RWPE2 (cell line): ENCODE results near the gene DNAJA4.

Experiments used
- ATAC-seq: fragments of 200-7000 bp; cut with Tn5 transposase; 3 replicates; pipeline ENCODE4 v1.9.1; 2021; ENCODE audit warnings: low read depth
- DNase-seq: peaks from one replicate; pipeline ENCODE4 v3.0.0-alpha.2; 2020; ENCODE audit warnings: low spot score
- H3K27ac ChIP-seq: fragments of 450-650 bp; 2 replicates; pipeline ENCODE4 v1.5.1; 2017; ENCODE audit warnings: mild to moderate bottlenecking; ENCODE audit not compliant: poor library complexity, severe bottlenecking
- H3K27me3 ChIP-seq: fragments of 250-450 bp; sonication (Bioruptor Pico); 2 replicates; pipeline ENCODE4 v1.5.1; 2021; ENCODE audit warnings: mild to moderate bottlenecking, moderate library complexity; ENCODE audit not compliant: insufficient read depth, poor library complexity, severe bottlenecking
- H3K36me3 ChIP-seq: fragments of 250-450 bp; sonication (Bioruptor Pico); 2 replicates; pipeline ENCODE4 v1.5.1; 2020; ENCODE audit warnings: low read depth, mild to moderate bottlenecking, moderate library complexity
- H3K4me1 ChIP-seq: fragments of 250-450 bp; sonication (Bioruptor Pico); 2 replicates; pipeline ENCODE4 v1.5.1; 2021; ENCODE audit warnings: mild to moderate bottlenecking, moderate library complexity; ENCODE audit not compliant: insufficient read depth, poor library complexity, severe bottlenecking
- H3K4me3 ChIP-seq: fragments of 250-450 bp; sonication (Bioruptor Pico); 2 replicates; pipeline ENCODE4 v1.5.1; 2021; ENCODE audit warnings: mild to moderate bottlenecking, moderate library complexity; ENCODE audit not compliant: severe bottlenecking
- H3K9me3 ChIP-seq: fragments of 250-450 bp; sonication (Bioruptor Pico); 2 replicates; pipeline ENCODE4 v1.5.1; 2021; ENCODE audit warnings: mild to moderate bottlenecking, moderate library complexity; ENCODE audit not compliant: severe bottlenecking
- TF ChIP-seq, protein P1 (sequence below): fragments of 450-650 bp; IDR thresholded peaks from one replicate; pipeline ENCODE4 v1.5.1; 2017; ENCODE audit warnings: mild to moderate bottlenecking, moderate library complexity; ENCODE audit not compliant: poor library complexity, severe bottlenecking

The DNAJA4 gene

GRCh38 chr15:78264304-78265136 is at the start of gene DNAJA4:
DNAJA4 (plus strand) TSS chr15:78264562; CDS start chr15:78264764, 202 bp downstream.
- peaks cover 11% of the 10 kb centered on the region for H3K4me1 ChIP-seq
- TF ChIP-seq, protein P1, sequence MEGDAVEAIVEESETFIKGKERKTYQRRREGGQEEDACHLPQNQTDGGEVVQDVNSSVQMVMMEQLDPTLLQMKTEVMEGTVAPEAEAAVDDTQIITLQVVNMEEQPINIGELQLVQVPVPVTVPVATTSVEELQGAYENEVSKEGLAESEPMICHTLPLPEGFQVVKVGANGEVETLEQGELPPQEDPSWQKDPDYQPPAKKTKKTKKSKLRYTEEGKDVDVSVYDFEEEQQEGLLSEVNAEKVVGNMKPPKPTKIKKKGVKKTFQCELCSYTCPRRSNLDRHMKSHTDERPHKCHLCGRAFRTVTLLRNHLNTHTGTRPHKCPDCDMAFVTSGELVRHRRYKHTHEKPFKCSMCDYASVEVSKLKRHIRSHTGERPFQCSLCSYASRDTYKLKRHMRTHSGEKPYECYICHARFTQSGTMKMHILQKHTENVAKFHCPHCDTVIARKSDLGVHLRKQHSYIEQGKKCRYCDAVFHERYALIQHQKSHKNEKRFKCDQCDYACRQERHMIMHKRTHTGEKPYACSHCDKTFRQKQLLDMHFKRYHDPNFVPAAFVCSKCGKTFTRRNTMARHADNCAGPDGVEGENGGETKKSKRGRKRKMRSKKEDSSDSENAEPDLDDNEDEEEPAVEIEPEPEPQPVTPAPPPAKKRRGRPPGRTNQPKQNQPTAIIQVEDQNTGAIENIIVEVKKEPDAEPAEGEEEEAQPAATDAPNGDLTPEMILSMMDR = no peak
- DNase-seq (no peak), ATAC-seq (peak; percentile 17)
- peak within 1 kb of the TSS; percentile 31 for H3K4me3 ChIP-seq
- no peak within 1 kb of the TSS for H3K27ac ChIP-seq
- H3K9me3 ChIP-seq = no peaks in the 10 kb centered on the region
- no peaks in the 10 kb centered on the region for H3K36me3 ChIP-seq
- H3K27me3 ChIP-seq = no peaks in the 10 kb centered on the region

DNA sequence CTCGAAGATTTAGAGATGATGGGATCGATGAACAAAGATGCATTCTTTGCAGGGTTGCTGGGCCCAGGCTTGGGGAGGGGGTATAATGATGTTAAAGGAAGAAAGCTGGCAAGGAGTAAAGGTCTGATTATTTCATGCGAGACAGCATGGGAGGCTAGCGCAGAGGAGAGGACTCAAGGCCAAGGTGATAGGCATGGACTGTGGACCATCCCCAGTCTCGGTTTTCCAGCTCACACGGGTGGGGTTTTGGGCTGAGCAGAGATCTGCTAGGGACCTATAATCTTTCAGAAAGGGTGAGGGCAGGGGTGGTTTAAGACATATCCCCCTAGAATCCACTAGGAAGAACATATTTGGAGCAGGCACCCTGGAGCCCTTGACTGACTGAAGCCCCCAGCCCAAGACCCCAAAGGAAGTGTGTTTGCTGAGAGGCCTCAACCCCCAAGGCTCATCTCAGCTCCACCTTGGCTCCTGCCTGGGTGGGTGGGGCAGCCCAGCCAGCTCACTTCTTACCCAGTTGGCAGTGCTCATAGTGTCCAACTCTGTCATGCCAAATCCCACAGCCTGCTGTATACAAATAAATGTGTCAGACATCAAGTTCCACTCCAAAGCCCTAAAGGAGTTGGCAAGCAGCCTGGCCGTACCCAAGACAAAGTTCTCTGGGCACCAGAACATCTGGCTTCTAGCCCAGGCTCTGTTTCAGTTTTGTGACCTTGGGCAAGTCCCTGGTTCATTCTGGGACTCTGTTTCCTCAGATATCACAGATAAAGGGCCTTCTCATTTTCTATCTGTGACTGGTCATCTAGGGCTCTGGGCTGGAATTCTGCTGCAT is 47.9 kb upstream of the DNAJA4 start:
- H3K4me3 ChIP-seq = no peak overlapping the region
- H3K27me3 ChIP-seq = no peaks in the 10 kb centered on the region
- no peaks in the 10 kb centered on the region for H3K36me3 ChIP-seq
- no peaks in the 10 kb centered on the region for H3K9me3 ChIP-seq
- TF ChIP-seq, protein P1 = no peak
- ATAC-seq (peak; percentile 83), DNase-seq (peak; percentile 76)
- H3K4me1 ChIP-seq = peaks cover 25% of the 10 kb centered on the region
- no peak overlapping the region for H3K27ac ChIP-seq

GRCh38 chr15:78220713-78221112 is 43.6 kb upstream of the DNAJA4 start:
- TF ChIP-seq, protein P1 = no peak
- no peaks in the 10 kb centered on the region for H3K27me3 ChIP-seq
- no peaks in the 10 kb centered on the region for H3K9me3 ChIP-seq
- no peak overlapping the region for H3K4me3 ChIP-seq
- peaks cover 16% of the 10 kb centered on the region for H3K4me1 ChIP-seq
- no peaks in the 10 kb centered on the region for H3K36me3 ChIP-seq
- no peak overlapping the region for H3K27ac ChIP-seq
- ATAC-seq (no peak), DNase-seq (no peak)

DNA sequence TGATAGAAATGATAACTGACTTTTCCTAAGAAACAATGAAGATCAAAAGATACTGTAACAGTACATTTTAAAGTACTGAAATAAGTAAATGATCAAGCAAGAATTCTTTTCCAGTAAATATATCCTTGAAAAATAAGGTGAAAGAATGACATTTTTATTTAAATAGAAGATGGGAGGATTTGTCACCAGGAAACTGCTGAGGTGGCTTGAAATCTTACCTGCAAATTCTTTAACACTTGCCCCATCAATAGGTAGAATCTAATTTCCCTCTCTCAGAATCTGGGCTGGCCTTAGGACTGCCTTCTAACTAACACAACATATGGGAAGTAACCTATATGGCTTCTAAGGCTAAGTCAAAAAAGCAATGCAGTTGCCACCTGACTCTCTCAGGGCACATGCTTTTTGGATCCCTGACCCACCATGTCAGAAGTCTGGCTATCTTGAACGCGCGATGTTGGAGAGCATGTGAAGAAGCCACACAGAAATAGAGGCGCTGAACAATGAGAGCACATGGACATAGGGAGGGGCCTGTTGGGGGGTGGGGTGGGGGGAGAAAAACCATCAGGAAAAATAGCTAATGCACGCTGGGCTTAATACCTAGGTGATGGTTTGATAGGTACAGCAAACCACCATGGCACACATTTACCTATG is 41.5 kb upstream of the DNAJA4 start:
- no peaks in the 10 kb centered on the region for H3K27me3 ChIP-seq
- H3K27ac ChIP-seq = no peak overlapping the region
- no peak overlapping the region for H3K4me3 ChIP-seq
- H3K4me1 ChIP-seq = peaks cover 6% of the 10 kb centered on the region
- no peaks in the 10 kb centered on the region for H3K9me3 ChIP-seq
- ATAC-seq (no peak), DNase-seq (peak; percentile 14)
- TF ChIP-seq, protein P1 = no peak
- H3K36me3 ChIP-seq = no peaks in the 10 kb centered on the region
